ENCODE measurements around the gene ZDHHC18.
"Not testable (repeated sequence)": the region's sequence is repeated elsewhere in the genome, so short reads cannot be mapped to it uniquely, and the experiment has no call there.

The ZDHHC18 gene

DNA sequence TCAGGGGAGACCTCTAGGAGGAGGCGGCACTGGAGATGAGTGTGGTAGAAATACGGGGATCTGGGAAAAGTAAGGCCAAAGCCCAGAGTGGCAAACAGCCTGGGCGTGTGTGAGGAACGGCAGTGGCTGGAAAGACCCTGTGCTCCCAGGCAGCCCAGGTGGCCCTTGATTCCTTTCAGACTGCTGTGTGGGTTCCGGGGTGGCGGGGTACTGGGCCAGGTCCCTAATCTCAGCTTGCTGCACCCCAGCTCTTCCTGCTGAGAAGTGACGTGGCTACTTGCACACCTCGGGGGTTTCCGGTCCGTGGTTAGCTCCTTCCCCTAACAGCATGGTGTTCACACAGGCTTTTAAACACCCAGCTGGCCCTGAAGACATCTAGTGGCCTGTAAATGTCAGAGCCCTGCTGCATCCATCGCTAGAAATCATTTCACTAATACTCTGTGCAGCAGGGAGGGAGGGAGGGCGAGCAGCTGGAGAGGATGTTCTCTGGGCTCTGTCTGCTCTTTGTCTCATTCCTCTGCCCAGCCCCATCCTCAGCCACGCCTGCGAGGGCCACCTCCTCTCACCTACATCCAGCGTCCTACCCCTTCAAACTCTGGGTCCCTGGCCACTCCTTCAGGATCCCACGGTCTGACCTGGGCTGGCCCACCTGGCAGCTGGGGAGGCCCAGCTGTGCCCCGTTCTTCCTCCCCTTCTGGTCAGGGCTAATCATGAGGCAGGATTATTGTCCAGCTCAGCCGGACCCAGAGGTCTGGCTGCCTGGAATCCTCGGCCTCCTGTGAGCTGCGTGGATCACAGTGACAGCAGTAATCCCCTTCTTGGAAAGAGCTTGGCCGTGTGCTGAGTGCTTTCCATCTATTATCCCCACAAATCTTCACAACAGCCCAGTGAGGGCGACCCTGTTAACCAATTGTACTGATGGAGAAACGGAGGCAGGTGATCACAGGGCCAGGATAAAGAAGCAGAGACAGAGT, 7.2 kb downstream of the ZDHHC18 start:
- DNase-seq = peak; percentile 90

DNA sequence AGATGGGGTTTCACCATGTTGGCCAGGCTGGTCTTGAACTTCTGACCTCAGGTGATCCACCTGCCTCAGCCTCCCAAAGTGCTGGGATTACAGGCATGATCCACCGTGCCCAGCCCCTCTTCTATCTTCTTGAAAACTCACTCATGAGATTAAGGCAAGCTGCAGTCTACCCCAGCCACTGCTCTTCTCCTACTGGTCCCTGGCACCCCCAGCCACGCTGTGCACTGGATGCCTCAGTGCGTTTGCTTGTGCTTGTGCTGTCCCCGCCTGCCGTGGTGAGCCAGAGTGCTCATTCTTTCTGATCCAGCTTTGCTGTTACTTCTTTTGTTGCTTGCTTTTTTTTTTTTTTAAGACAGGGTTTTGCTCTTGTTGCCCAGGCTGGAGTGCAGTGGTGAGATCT, 11.2 kb downstream of the ZDHHC18 start:
- not testable (repeated sequence) for DNase-seq

DNA sequence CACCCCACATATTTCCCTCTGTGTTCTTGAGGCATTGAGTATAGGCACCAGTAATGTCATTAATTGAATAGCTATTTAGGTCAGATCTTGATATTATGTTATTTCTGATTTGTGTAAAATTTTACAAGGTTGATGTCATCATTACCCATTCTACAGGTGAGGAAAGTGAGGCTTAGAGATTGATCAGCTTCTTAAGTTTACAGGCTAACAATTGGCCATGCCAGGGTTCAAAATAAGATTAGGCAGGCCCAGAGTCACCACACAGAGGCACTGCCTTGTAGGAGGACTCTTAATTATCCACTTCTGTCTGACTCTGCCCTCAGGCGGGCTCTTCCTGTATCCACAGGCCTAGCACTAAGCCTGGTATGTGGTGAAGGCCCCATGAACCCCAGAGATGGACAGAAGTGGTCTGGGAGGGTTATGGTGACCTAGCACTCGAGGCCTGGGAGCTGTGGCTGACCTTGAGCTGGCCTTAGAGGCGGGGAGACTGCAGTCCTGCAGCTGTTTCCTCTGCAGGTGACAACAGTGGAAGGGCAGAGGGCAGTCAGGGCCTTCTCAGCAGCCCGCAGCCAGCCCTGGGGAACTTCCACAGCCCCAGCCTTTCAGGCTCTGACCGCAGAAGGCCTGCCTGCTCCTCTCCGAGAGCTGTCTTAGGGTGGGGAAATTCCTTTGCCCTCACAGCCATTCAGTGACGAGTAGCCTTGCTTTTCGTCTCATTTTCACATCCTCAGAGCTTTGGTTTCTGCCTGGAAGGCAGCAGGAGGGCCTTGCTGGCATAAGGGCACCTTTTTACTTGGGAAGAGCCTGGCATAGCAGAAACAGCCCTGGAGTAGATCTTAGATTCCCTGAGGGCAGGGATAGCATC, 12.2 kb downstream of the ZDHHC18 start:
- DNase-seq = peak; percentile 35

DNA sequence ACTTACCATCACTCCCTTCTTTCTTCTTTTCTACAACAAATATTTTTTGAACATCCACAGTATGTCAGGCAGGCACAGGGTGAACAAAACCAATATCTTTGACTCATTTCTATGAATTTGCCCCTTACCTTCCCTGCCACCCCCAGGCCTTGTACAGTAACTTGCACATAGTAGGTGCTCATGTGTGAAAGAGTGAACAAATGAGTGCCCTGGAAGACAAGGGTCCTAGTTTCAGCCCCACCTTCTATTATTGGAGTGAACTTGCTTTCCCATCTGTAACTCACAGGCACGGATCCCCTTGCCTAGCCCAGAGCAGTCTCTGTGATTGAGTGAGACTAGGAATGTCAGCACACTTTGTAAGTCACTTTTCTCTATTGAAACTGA, 12.8 kb downstream of the ZDHHC18 start:
- DNase-seq = no peak

DNA sequence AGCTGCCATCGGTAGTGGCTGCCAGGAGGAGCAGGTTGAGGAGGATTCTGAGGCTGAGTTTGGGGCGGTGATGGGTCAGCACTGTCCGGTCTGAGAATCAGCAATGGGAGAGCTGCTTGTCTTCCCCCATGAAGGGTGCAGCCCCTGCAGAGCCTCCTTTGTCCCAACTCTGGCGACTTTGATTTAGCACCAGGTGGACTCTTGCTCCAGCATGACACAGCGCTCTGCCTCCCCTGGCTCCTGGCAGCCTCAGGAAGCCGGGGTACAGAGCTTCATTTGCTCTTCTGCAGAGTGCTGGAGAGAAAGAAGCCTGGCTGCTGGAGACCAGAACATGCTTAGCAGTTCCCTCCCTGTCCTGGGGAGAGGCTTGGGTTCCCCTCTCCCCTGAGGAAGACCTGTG, 13.3 kb downstream of the ZDHHC18 start:
- DNase-seq = no peak

DNA sequence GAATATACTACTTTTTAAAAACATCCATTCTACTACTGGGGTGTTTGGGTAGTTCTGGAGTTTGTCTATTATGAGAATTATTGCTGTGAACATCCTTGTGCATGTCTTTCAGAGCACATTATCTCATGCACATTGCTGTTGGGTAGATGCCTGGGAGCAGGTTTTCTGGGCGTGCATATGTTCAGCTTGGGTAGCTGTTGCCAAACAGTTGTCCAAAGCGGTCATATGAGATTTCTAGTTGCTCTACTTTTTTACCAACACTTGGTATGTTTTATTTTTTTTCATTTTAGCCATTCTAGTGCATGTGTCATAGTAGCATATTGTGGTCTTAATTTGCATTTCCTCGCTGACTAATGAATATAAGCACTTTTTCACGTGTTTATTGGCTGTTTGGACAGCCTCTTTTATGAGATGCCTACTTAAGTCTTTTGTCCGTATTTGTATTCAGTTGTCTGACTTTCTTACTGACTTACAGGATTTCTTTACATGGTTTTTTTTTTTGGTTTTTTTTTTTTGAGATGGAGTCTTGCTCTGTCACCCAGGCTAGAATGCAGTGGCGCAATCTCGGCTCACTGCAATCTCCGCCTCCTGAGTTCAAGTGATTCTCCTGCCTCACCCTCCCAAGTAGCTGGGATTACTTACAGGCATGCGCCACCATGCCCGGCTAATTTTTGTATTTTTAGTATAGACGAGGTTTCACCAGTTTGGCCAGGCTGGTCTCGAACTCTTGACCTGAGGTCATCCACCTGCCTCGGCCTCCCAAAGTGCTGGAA, 18.1 kb downstream of the ZDHHC18 start:
- no peak for DNase-seq

DNA sequence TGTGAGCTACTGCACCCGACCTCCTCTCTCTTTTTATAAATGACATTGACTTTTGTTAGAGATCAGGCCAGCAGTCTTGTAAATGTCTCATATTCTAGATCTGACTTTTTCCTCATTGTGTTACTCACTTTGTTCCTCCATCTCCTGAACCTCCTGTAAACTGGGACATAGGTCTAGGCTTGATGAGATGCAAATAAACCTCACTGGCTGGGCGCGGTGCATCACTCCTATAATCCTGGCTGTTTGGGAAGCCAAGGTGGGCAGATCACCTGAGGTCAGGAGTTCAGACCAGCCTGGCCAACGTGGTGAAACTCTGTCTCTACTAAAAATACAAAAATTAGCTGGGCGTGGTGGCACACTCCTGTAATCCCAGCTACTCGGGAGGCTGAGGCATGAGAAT, 21.3 kb downstream of the ZDHHC18 start:
- DNase-seq = not testable (repeated sequence)

DNA sequence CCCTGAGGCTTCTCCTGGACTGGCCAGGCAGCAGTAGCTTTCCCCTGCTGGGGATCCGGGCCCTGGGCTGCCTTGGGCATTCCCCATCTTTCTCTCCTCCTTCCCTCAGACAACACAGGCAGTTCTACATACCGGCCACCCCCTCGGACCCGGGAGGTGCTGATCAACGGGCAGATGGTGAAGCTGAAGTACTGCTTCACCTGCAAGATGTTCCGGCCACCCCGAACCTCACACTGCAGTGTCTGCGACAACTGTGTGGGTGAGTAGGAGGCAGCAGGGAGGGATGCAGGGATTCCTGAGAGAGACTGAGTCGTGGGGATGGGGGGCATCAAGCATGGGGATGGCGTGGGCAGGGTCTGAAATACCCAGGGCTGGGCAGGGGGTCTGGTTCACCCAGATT, 22.0 kb downstream of the ZDHHC18 start:
- no peak for DNase-seq

DNA sequence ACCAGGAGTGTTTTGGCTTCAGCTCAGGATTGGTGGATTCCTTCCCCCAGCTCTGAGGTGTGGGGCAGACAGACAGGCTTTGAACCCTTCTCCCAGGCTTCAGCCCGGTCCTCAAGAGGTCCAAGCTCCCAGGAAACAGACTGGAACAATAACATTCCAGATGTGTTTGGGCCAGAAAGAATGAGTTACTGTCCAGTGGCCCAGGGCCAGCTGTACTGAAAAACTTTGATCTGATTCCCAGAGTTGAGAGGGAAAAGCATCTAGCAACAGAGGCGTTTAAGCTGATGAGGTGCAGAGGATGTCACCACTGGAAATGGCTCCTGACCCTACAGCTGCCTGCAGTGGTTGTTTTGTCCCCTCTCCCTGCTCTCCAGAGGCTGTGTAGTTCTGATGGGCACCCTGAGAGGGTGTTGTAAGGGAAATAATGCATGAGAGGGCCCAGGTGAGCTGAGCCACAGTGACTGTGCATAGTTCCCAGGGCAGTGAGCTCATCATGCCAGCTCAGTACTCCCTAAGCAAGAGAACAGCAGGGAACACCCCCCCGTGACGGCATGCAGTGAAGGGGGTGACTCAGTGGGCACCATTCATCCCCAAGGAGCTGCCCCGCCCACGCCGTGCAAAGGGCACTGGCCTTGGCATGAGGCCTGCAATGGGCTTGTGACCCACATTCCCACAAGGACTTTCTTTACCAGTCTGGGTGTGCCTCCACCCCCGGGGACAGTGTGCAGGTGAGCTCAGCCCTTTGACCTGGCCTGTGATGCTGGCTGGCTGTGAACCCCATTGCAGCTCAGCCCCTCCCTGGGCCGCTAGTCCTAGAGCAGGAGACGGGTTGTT, 22.7 kb downstream of the ZDHHC18 start:
- DNase-seq = no peak

DNA sequence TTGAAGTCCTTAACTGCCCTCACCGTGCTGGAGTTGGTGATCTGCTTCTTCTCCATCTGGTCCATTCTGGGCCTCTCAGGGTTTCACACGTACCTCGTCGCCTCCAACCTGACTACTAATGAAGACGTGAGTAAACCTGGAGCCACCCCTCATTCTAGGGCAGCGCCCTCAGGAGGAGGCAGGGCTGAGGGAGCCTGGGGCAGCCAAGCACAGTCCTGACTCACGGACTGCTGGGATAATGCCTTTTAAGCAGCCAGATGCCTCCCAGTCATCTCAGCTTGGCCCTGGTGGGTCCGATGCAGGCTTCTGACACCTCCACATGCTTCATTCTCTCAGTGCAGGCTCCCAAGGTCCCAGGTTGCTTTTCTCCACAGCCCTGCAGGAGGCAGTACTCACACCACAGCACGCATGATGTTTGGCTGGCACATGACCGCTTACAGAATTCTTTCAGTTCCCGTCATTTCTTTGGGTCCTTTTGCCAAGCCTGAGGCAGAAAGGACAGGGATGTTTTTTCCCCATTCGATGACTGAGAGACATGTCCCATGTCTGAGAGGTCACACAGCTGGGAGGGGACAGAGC, 24.7 kb downstream of the ZDHHC18 start:
- no peak for DNase-seq

DNA sequence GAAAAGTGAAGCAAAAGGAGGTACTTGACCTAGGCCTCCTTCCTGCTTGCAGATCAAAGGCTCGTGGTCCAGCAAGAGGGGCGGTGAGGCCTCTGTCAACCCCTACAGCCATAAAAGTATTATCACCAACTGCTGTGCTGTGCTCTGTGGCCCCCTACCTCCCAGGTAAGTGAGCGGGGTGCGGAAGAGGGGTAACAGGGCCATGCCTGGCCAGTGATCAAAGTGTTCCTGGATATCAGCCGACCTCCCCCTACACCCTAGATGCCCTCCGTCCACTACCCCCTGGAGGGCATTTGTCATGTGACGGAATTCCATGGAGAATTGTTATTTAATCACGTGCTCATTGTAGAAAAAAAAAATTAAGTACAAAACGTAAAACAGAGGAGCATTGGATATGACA, 26.2 kb downstream of the ZDHHC18 start:
- no peak for DNase-seq

DNA sequence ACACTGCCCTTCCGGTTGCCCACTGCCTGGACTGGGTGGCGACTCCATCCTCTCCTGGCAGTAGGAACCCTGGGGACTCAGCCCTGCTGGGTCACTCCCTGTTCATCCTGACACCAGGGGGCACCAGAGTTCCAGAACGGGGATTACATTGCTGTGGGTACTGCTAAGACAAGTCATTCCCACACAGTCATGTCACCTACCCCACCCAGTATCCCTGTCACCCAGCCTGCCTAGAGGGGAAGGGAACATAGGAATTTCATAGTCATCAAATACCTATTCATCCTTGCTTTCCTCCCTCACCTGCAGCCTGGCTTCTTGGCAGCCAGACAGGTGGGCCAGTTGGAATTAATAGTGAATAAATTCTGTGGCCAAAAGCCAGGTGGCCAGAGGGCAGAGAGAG, 26.7 kb downstream of the ZDHHC18 start:
- peak; percentile 91 for DNase-seq

DNA sequence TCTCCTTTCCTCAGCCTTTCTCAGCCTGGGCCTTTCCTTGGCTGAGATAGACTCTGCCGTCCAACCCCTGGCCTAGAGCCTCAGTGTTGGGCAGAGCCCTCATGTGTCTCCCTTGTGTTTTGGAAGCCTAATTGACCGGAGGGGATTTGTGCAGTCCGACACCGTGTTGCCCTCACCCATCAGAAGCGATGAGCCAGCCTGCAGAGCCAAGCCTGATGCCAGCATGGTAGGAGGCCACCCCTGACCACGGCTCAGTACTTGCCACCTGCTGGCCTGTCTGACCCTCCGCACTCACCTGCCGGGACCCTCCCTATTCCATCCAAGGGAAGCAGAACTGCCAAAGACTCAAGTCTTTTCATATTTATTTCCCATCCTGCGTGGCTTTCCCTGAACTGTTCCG, 27.1 kb downstream of the ZDHHC18 start:
- no peak for DNase-seq

DNA sequence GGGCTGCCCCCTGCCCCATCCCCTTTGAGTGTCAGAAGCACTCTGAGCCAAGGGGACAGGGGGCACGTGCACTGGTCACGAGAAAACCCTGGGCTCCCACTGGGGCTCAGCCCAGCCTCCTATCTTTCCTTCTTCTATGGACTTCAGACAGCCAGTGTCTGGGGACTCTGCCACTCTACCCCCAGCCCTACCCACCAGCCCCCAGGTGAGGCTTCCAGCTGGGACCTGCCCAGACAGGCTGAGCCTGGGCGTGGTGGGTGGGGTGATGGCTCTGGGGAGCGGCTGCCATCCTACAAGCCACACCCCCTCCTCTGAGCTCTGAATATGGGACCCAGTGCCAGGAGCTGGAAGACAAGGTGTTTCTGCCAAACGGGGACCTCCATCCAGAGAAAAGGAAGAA, 28.4 kb downstream of the ZDHHC18 start:
- no peak for DNase-seq

DNA sequence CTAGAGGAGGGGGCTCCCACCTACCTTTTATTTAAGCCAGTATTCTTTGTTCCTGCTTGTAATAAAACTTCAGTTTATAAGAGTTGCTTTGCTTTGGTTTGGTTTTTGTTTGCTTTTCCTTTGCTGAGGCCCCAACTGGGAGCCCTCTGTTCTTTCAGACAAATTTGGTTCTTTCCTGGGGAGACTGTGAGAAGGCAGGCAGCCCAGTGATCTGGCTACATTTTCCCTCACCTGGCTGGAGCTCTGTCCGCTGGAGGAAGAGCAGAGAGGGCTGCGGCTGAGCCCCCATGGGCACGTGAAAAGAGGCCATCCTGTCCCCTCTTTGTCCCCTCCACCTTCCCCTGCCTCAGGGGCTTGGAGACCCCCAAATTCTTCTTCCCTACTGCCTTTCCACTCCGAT, 29.1 kb downstream of the ZDHHC18 start:
- DNase-seq = no peak

DNA sequence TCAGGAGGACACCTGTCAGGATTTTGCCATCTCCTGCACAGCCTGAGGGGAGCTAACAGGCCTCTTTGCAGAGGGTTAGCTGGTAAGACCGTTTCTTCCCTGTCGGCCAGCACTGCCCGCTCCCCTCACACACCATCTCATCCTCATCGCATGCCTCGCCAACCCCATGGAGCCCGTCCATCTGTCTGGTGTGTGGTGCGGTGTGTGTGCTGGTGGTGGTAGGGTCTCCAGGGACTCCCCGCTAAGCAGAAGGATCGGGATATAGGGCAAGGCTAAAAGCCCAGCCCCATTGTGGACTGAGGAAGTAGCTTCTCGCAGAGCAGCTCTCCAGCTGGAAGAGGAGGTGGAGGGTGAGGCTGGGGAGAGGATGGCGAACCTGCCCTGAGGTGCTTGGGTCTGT, 29.7 kb downstream of the ZDHHC18 start:
- no peak for DNase-seq

DNA sequence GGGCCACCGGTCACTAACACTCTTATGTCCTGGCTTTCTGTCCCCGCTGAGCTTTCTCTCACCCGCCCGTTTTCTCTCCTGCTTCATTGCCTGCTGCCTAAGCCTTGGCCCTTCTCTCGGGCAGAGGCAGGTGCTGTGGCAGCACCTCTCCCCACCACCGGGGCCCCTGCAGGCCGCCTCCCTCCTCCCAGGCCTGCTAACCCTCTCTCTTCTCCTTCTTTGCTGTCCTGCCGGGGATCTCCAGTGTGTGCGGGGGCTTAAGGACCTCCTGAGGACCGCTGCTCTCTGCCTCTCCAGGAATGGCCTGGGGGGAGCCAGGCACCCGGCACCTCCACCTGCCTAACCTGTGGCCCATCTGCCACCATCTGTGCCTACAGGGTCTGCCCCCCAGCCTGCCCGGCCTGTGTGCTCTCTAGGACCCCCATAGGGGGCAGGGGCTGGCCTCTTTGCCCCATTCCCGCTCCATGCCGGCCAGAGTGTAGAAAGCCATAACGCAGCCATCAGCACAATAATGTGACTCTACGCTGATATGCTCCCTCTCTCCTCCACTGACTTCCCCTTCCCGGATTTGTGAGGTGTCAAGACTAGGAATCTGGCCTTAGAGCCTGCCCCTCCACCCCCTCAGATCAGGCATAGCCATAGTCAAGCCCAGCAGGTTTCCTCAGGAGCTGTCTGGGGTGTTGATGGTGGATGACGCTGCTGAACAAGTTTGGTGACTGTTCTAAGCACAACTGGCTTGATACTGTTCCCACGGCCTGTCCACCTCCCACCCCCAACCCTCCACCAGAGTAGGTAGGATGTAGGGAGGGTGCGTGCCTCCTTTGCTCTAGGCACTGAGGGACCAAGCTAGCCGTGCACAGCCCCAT, 30.3 kb downstream of the ZDHHC18 start:
- DNase-seq = no peak

DNA sequence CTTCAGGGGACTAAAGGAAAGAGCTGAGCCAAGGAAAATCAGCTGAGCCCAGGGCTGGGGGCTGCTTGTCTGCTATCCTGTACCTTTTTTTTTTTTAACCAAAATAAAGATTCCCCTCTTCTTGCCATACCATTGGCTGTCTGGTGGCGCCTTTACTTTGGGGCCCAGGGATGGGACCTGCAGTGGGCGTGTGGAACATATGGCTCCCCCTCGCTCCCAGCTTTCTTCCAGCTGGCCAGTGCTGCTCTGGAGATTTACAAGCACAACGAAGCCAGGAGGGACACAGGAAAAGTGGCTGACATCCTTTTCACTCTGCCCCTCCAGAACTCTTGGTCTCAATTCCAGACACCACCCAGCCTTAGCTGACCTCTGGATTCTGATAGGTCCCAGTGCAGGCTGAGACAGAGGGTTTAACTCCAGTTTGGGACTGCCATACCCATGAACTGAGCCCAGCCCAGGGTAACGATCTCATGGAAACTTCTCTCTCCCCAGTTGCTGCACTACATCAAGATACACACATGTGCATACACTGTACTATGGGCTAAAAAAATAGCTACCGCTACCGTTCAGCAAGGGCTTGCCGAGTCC, 31.1 kb downstream of the ZDHHC18 start:
- DNase-seq = no peak

DNA sequence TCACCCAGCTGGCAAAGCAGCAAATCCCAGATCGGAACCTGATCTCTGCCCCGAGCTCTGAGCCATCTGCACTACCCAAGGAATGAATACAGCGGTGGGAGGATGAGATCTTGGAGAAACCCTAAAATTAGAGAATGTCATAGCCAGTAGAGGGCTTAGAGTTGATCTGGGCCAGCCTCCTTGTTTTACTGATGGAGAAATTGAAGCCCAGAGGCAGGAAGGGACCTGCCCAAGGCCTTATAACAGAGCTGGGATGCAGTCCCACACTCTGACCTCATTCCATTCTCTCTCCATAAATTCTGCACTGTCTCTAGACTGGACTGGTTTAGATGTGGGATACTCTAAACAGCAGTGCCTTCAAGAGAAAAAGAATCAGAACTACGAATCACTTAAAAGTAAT, 31.7 kb downstream of the ZDHHC18 start:
- no peak for DNase-seq

DNA sequence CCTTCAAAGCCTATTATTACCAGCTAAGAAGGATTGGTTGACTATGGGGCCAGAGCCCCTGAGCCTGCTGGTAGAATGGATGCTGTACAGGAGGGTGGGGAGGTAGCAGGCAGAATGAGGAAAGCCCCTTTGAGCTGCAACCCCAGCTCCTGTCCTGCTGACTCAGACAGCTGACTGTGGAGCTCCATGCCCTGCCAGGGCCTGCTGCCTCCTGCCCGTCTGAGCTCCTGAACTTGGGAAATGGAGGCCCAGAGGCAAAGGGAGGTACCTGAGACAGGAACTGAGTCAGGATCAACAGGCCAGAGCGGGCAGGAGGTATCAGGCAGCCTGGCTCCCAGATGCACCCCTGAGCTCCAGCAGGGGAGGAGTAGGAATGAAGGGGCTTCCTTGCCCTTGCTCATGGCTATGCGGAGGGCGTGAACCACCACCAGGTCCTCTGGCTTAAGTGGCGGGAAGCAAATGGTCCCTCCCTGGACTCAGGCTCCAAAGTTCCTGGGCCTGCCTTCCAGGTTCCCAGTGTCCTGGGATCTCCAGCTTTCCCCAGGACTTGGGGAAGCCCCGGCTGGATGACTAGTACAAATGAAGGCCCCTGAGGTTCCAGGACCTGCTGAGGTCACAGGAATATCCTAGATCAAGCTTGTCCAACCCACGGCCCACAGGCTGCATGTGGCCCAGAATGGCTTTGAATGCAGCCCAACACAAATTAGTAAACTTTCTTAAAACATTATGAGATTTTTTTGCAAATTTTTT, 32.6 kb downstream of the ZDHHC18 start:
- DNase-seq = no peak
